GM18519 (cell line): ENCODE measurements around the gene GAL3ST1.
"Not testable (repeated sequence)": the region's sequence is repeated elsewhere in the genome, so short reads cannot be mapped to it uniquely, and the experiment has no call there.

ENCODE experiments used
- ATAC-seq: cut with Tn5 transposase; IDR thresholded peaks from one replicate; pipeline ENCODE4 v1.9.1; 2021; ENCODE audit warnings: mild to moderate bottlenecking, moderate library complexity; ENCODE audit not compliant: unreplicated experiment, low FRiP score

The GAL3ST1 gene

GRCh38 chr22:30567277-30567676, 7.2 kb downstream of the GAL3ST1 start:
- not testable (repeated sequence) for ATAC-seq

DNA sequence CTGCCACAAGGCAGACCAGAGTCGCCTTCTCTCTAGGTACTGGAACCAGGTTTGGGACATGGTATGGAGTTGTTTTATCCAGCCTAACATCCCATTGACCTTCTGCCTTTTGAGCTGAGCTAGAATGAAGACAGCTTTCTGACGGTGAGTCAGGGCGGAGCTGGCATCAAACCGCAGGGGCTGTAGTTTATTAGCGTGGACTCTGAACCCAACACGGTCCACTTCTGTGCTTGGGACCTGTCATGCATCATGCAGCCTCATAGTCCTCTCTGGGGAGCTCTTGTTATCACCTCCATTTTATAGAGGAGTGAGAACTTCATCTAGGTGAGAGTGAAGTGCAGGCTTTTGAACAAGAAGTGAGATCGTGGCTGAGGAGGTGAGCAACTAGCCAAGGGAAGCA, 8.3 kb downstream of the GAL3ST1 start:
- no peak for ATAC-seq

DNA sequence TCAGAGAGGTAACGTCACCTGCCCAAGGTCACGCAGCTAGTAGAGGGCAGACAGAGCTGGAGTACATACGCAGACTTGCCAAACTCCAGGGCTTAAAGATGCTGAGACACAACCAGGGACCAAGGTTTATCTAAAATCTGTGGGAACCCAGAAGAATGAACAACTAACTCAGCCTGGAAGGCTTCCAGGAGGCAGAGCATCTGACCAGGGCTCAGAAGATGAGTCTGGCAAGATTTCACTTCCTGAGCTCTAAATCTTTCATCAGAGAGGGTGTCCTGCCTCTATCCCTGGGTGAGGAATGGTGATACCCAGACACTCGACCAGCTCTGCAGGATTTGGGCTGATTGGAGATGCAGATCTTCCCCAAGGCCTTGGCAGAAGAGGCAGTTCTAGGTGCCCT, 9.1 kb downstream of the GAL3ST1 start:
- ATAC-seq: no peak

GRCh38 chr22:30564761-30565119, 9.7 kb downstream of the GAL3ST1 start:
- no peak for ATAC-seq

DNA sequence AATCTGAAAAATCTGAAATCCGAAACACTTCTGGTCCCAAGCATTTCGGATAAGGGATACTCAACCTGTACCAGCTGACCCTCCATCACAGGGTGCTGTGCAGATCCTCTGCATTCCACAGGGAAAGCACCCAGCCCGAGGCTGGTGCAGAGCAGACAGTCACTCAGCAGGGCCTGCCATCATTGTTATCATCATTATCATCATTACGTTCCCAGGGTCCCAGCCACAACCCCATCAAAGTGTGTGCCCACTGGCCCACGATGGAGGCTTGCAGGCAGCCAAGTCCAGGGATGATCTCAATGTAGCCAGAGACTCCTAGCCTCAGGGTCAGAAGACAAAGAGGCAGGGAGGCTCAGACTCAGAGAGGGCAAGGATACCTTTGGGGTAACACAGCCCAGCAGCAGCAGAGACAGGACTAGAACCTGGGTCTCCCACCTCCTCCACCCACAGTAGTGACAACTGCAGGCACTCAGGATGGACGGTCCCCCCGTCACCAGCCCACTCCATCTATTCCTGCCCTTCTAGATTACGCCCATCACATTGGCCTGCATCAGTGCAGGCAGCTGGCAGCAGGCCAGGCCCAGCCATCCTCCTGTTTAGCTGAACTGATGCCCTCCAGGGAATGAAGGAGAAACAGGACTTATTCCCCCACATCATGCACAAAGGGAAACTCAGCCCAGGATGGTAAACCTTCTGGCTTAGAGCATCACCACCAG, 10.3 kb downstream of the GAL3ST1 start:
- no peak for ATAC-seq

GRCh38 chr22:30562366-30562765, 12.1 kb downstream of the GAL3ST1 start:
- ATAC-seq: no peak

DNA sequence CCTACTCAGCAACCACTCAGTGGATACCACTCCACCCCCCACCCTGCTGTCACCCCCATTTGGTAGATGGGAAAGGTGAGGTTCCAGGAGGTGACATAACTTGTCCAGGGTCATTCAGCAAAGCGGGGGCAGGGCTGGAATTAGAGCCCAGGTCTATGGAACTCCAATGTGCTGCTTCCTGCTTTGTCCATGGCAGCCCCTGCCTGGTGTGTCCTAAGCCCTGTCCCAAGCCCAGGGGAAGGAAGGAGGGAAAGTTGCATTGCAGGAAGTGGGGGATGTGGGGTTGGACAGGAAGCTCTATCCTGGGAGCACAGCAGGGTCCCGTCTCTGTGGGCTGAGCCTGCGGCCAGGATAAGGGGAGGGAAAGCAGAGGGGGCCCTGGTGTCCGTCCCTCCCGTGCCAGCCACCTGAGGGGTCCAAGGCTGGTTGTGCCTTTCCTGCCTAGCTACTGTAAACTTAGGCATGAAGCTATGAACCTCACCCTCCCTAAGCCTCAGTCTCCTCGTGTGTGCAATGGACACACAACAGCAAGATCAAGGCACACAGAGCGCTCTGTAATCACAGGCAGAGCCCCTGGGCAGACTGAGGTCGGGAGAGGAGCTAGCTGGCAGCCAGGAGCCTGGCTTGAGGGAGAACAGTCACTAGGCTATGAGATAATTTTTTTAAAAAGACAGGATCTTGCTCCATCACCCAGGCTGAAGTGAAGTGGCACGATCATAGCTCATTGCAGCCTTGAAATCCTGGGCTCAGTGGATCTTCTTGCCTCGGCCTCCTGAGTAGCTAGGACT, 12.9 kb downstream of the GAL3ST1 start:
- no peak for ATAC-seq

- ATAC-seq: not testable (repeated sequence)
Measured at GRCh38 chr22:30560643-30561202, 13.7 kb downstream of the GAL3ST1 start.

GRCh38 chr22:30559889-30560288, 14.6 kb downstream of the GAL3ST1 start:
- no peak for ATAC-seq

- ATAC-seq: no peak
Measured at GRCh38 chr22:30557243-30557642, 17.2 kb downstream of the GAL3ST1 start.

DNA sequence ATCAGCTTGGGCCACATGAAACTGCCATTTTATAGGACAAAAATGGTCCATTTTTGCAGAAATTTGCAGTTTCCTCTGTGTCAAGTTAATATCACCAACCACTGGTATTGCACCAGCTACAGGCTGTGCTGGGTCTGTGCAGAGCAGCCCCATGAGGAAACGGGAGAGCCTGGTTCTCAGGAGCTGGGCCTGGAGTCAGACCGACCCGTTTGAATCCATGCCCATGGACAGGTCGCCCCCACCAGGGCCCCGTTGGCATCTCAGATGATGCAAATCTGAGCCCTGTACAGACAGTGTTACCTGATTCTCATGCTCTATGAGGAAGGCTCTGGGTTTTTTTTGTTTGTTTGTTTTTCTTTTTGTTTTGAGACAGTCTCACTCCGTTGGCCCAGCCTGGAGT, 18.1 kb downstream of the GAL3ST1 start:
- ATAC-seq: no peak

DNA sequence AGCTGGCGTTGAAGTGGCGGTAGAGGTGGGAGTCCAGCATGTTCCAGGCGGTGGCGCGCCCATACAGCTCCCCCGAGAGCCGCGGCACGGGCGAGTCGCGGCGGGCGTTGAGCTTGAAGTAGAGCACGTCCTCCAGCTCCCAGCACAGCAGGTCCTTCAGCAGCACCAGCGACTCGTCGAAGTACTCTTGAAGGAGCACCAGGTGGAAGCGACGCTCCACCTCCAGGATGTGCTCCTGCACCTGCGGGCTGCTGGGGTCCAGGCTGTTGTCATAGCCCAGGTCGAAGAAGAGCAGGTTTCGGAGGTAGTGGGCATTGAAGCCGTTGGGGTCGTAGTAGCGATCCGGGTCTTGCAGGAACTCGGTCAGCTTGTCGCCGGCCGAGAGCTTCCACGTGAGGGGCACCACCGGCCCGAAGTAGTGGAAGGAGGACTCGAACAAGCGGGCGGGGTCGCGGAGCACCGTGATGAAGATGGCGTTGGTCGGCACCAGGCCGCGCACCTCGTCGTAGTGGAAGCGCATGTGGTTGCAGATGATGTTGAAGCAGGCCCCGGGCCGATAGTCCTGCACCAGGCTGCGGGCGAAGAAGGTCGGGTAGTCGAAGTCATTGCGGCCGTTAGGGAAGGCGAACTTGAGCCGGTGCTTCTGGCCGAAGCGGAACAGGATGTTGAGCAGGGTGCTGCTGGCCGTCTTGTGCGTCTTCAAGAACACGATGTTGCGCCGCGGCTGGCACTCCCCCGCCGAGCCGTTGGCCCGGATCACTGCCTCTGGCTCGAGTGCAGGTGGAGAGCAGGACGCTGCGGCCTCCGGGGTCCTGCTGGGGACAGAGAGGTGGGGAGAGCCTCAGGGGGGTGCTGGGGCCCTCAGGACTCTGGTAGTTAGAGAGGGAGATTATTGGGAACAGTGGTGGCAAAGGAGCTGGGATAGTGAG, 18.9 kb downstream of the GAL3ST1 start:
- ATAC-seq: no peak

GRCh38 chr22:30553971-30554370, 20.5 kb downstream of the GAL3ST1 start:
- no peak for ATAC-seq

DNA sequence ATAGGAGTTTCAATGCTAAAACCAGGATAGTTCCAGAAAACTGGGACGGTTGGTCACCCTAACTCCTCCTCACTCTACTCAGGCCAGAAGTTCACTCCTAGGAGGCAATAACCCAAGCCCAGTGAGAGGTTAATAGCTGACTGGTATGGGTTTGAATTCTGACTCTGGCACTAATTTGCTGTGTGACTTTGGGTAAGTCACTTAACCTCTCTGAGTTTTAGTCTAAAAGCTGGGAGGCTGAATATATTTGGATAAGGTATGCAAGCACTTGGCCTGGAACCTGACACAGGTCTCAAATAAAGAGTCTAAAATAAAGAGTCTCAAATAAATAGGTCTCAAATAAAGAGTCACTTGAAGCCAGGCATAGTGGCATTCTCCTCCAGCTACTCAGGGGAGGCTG, 21.7 kb downstream of the GAL3ST1 start:
- no peak for ATAC-seq

GRCh38 chr22:30551813-30552212, 22.7 kb downstream of the GAL3ST1 start:
- not testable (repeated sequence) for ATAC-seq

GRCh38 chr22:30547188-30547587, 27.3 kb downstream of the GAL3ST1 start:
- ATAC-seq: no peak

- no peak for ATAC-seq
Measured at GRCh38 chr22:30546616-30547015, 27.8 kb downstream of the GAL3ST1 start, which contains the start of gene SEC14L6. SEC14L6 (minus strand) TSS chr22:30546741; CDS start chr22:30546682, 59 bp downstream.

DNA sequence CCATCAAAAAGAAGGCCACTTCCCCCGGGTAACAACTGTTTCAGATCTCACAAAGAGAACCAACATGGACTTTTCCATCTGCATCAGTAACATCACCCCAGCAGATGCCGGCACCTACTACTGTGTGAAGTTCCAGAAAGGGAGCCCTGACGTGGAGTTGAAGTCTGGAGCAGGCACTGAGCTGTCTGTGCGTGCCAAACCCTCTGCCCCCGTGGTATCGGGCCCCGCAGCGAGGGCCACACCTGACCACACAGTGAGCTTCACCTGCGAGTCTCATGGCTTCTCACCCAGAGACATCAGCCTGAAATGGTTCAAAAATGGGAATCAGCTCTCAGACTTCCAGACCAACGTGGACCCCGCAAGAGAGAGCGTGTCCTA, 31.7 kb downstream of the GAL3ST1 start:
- ATAC-seq: no peak

GRCh38 chr22:30541961-30542810, 32.3 kb downstream of the GAL3ST1 start:
- ATAC-seq: no peak

GRCh38 chr22:30541511-30541910, 33.0 kb downstream of the GAL3ST1 start:
- ATAC-seq: not testable (repeated sequence)
